Measurements from ENCODE around the gene TBC1D14. TPM values are rescaled to one million over a fixed set of nuclear protein-coding genes. Genes with fewer than 3 reads are reported as not detected.
A peak's percentile ranks its signal among the peaks of the same experiment; 100 is the strongest.

The TBC1D14 gene
- total and polyA plus RNA-seq, 9 of the 15 experiments (the other 6 are each of a cell fraction or from before 2014, with no cell fraction given) = 2.1 to 59.6 (median 44.8) TPM

- no peak for TF ChIP-seq E2F4 (CRISPR knock-in tag; IDR thresholded peaks at IDR 0.05; ENCODE audit: low read depth)
- TF ChIP-seq ZKSCAN1 (IDR thresholded peaks at IDR 0.05; ENCODE audit: low read depth, low read length) = 0 out of 2 replicates have a peak, but pooled peaks have one; percentile 30
- TF ChIP-seq TOE1 (IDR thresholded peaks at IDR 0.05; ENCODE audit: borderline replicate concordance) = peak; percentile 57; the same call in 1 of the 2 replicates
- no peak for TF ChIP-seq TOE1 (CRISPR knock-in tag; IDR thresholded peaks at IDR 0.05; ENCODE audit: borderline replicate concordance, low read depth)
- TF ChIP-seq KAT7 (CRISPR knock-in tag; IDR thresholded peaks at IDR 0.05; ENCODE audit: borderline replicate concordance) = no peak; the same call in 1 of the 2 replicates
- TF ChIP-seq CREB1 (IDR thresholded peaks at IDR 0.05) = peak; percentile 39; the same call in 1 of the 2 replicates
- peak; percentile 41; the same call in 1 of the 2 replicates for TF ChIP-seq CREB1 (CRISPR knock-in tag; IDR thresholded peaks at IDR 0.05)
- peak; percentile 52; the same call in 1 of the 2 replicates for TF ChIP-seq POLR2A (conservative IDR thresholded peaks at IDR 0.05)
- peak; percentile 74 for TF ChIP-seq ZNF592 (IDR thresholded peaks at IDR 0.05)
- no peak for TF ChIP-seq RHOXF2B (CRISPR knock-in tag; conservative IDR thresholded peaks at IDR 0.05)
- TF ChIP-seq ZZZ3 (IDR thresholded peaks at IDR 0.05) = no peak
- peak in 1 of 3 experiments; percentile 12 for TF ChIP-seq YY1 (IDR thresholded peaks at IDR 0.05; ENCODE audit: borderline replicate concordance in 1 of 3, control insufficient read depth in 1 of 3, extremely low read depth in 1 of 3, insufficient read depth in 3 of 3, insufficient read length in 1 of 3, insufficient replicate concordance in 2 of 3, low read depth in 1 of 3, low read length in 2 of 3)
- TF ChIP-seq DNMT1 (IDR thresholded peaks at IDR 0.05) = no peak
- peak; percentile 35 for TF ChIP-seq NEUROD1 (IDR thresholded peaks at IDR 0.05; ENCODE audit: borderline replicate concordance, low read depth, low read length, partially characterized antibody)
- no peak for TF ChIP-seq CCNT2 (IDR thresholded peaks at IDR 0.05; ENCODE audit: borderline replicate concordance, extremely low read depth, insufficient read length, low read depth, low read length)
- TF ChIP-seq MEIS2 (IDR thresholded peaks at IDR 0.05; ENCODE audit: partially characterized antibody) = peak; percentile 64
- no peak for TF ChIP-seq PRMT5 (CRISPR knock-in tag; IDR thresholded peaks at IDR 0.05)
- TF ChIP-seq ATF6 (CRISPR knock-in tag; IDR thresholded peaks at IDR 0.05) = 0 out of 2 replicates have a peak, but pooled peaks have one; percentile 22
- no peak for TF ChIP-seq RUNX1 (IDR thresholded peaks at IDR 0.05; ENCODE audit: low read depth)
- TF ChIP-seq PHB (CRISPR knock-in tag; IDR thresholded peaks at IDR 0.05) = 0 out of 2 replicates have a peak, but pooled peaks have one; percentile 36
- TF ChIP-seq HSF4 (CRISPR knock-in tag; IDR thresholded peaks at IDR 0.05; ENCODE audit: borderline replicate concordance) = no peak
Measured at GRCh38 chr4:6892190-6892908, 17.3 kb upstream of the TBC1D14 start (continued).

All from K562 (cell line).